ENCODE results near the gene ABHD2. TPM values are rescaled to one million over a fixed set of nuclear protein-coding genes. Genes with fewer than 3 reads are reported as not detected.

Gene ABHD2
- total RNA-seq, 2 experiments from 2014 or later = 36.0 to 39.2 TPM

- no peaks in the 10 kb centered on the region for H3K9me3 ChIP-seq (ENCODE audit: control insufficient read depth in 1 of 2, insufficient read depth in 1 of 2, low read length in 2 of 2)
- ATAC-seq (ENCODE audit: poor library complexity) (no peak), DNase-seq (no peak)
- ChIA-PET CTCF (interaction anchor here (1.0 kb wide), 1 partner anchor 45 kb away, joined by 3 read pairs; no protein-coding TSS in a partner anchor), POLR2A (no interaction called here)
- H3K27me3 ChIP-seq (ENCODE audit: control insufficient read depth in 1 of 2, insufficient read depth in 2 of 2, low read length in 2 of 2) = no peaks in the 10 kb centered on the region
- H3K4me3 ChIP-seq (ENCODE audit: low read length) = no peak overlapping the region
- Mint-ChIP-seq H3K36me3 (ENCODE audit: low read depth) (peaks cover 52% of the 10 kb centered on the region), H3K9me3 (no peaks in the 10 kb centered on the region), H3K4me1 (ENCODE audit: low read depth) (peaks cover 8% of the 10 kb centered on the region), H3K27ac (no peak overlapping the region), H3K4me3 (no peak overlapping the region), H3K27me3 (no peaks in the 10 kb centered on the region)
- no peak overlapping the region for H3K27ac ChIP-seq (ENCODE audit: low read depth in 1 of 2, low read length in 2 of 2)
- no peak for TF ChIP-seq CTCF (IDR thresholded peaks at IDR 0.05)
- intact Hi-C loops (cut with DNase I, micrococcal nuclease) = loop anchor here in 1 of 2 experiments (10.0 kb wide), 1 partner anchor 550 kb away; the partner anchor contains the start of gene AEN
- peaks cover 41% of the 10 kb centered on the region for H3K36me3 ChIP-seq (ENCODE audit: insufficient read depth, low read length)
- peaks cover 4% of the 10 kb centered on the region for H3K4me1 ChIP-seq (ENCODE audit: insufficient read depth, low read length)
These were observed 86.2 kb downstream of the ABHD2 start for GRCh38 chr15:89174476-89174875.

- Histone ChIP-seq H3K36me3 (ENCODE audit: insufficient read depth, low read length) (peaks cover 46% of the 10 kb centered on the region), H3K27me3 (ENCODE audit: control insufficient read depth in 1 of 2, insufficient read depth in 2 of 2, low read length in 2 of 2) (no peaks in the 10 kb centered on the region), H3K4me1 (ENCODE audit: insufficient read depth, low read length) (peaks cover 4% of the 10 kb centered on the region), H3K9me3 (ENCODE audit: control insufficient read depth in 1 of 2, insufficient read depth in 1 of 2, low read length in 2 of 2) (no peaks in the 10 kb centered on the region), H3K4me3 (ENCODE audit: low read length) (no peak overlapping the region), H3K27ac (ENCODE audit: low read depth in 1 of 2, low read length in 2 of 2) (no peak overlapping the region)
- ChIA-PET CTCF (no interaction called here), POLR2A (no interaction called here)
- H3K4me1 Mint-ChIP-seq (ENCODE audit: low read depth) = peaks cover 8% of the 10 kb centered on the region
- ATAC-seq (ENCODE audit: poor library complexity) (no peak), DNase-seq (no peak)
- no peaks in the 10 kb centered on the region for H3K9me3 Mint-ChIP-seq
- H3K27me3 Mint-ChIP-seq = no peaks in the 10 kb centered on the region
- H3K4me3 Mint-ChIP-seq = no peak overlapping the region
- H3K36me3 Mint-ChIP-seq (ENCODE audit: low read depth) = peaks cover 59% of the 10 kb centered on the region
- no peak overlapping the region for H3K27ac Mint-ChIP-seq
- intact Hi-C loops (cut with DNase I, micrococcal nuclease) = loop anchor here (2.0 to 10.0 kb wide), 2 partner anchors 281 to 551 kb away; partner anchors contain the start of genes AEN (in 1 of the 2) and HAPLN3 (in 1 of the 2)
- no peak for TF ChIP-seq CTCF (IDR thresholded peaks at IDR 0.05)
These were observed 87.4 kb downstream of the ABHD2 start for GRCh38 chr15:89175617-89176191.

GRCh38 chr15:89177116-89177515 lies 88.9 kb downstream of the ABHD2 start:
- H3K27me3 Mint-ChIP-seq = no peaks in the 10 kb centered on the region
- H3K27ac Mint-ChIP-seq = no peak overlapping the region
- no peak for DNase-seq
- no peak for TF ChIP-seq CTCF (IDR thresholded peaks at IDR 0.05)
- Histone ChIP-seq H3K9me3 (ENCODE audit: control insufficient read depth in 1 of 2, insufficient read depth in 1 of 2, low read length in 2 of 2) (no peaks in the 10 kb centered on the region), H3K4me1 (ENCODE audit: insufficient read depth, low read length) (peaks cover 4% of the 10 kb centered on the region), H3K4me3 (ENCODE audit: low read length) (no peak overlapping the region), H3K36me3 (ENCODE audit: insufficient read depth, low read length) (peaks cover 46% of the 10 kb centered on the region), H3K27me3 (ENCODE audit: control insufficient read depth in 1 of 2, insufficient read depth in 2 of 2, low read length in 2 of 2) (no peaks in the 10 kb centered on the region), H3K27ac (ENCODE audit: low read depth in 1 of 2, low read length in 2 of 2) (no peak overlapping the region)
- peaks cover 65% of the 10 kb centered on the region for H3K36me3 Mint-ChIP-seq (ENCODE audit: low read depth)
- POLR2A ChIA-PET = interaction anchor here (1.0 kb wide), 1 partner anchor 89 kb away, joined by 4 read pairs; the partner anchor contains the start of gene ABHD2
- no peaks in the 10 kb centered on the region for H3K9me3 Mint-ChIP-seq
- H3K4me1 Mint-ChIP-seq (ENCODE audit: low read depth) = peaks cover 8% of the 10 kb centered on the region
- no peak for ATAC-seq (ENCODE audit: poor library complexity)
- H3K4me3 Mint-ChIP-seq = no peak overlapping the region
- intact Hi-C loops (cut with DNase I, micrococcal nuclease) = loop anchor here (1.0 to 10.0 kb wide), 4 partner anchors 120 to 552 kb away; partner anchors contain the start of genes AEN (in 1 of the 2) and HAPLN3 (in 1 of the 2)
- CTCF ChIA-PET = interaction anchor here (1.0 to 1.9 kb wide), 11 partner anchors 12 to 284 kb away, joined by 3 to 13 read pairs (median 4); partner anchors contain the start of gene HAPLN3

Measured in CD4-positive, alpha-beta T cell (primary cell).